ENCODE data around the gene MYRF. TPM values are rescaled to one million over a fixed set of nuclear protein-coding genes. Genes with fewer than 3 reads are reported as not detected.

The MYRF gene
- total RNA-seq, 3 donors from 2014 or later (not counting 1 experiment from before 2014, with no cell fraction given) = 4.9 to 15.3 (median 7.3) TPM

DNA sequence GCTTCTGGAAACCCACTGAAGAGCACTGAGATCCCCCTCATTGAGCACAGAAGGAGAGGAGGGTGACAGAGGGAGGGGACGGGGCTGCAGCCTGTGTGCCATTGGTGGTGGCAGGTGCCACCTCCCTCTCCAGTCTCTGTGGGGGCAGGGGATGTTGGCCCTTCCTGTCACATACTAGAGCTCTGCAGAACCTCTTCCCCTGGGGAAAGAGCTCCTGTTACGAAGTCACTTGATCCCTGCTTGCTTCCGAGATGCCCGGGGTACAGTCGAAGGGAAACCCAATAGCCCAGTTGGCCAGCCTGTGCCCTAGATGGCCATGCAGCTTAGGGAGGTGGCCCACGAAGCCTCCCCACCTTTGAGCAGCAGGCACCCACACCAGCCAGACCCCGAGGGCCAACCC, 42.9 kb upstream of the MYRF start:
- no peaks in the 10 kb centered on the region for H3K9me3 Mint-ChIP-seq
- TF ChIP-seq CTCF (IDR thresholded peaks at IDR 0.05) = no peak
- Histone ChIP-seq H3K27ac (ENCODE audit: low read length) (no peak overlapping the region), H3K9me3 (ENCODE audit: control insufficient read depth, insufficient read depth, low read length) (no peaks in the 10 kb centered on the region), H3K36me3 (ENCODE audit: control insufficient read depth, insufficient read depth, low read length) (no peaks in the 10 kb centered on the region), H3K4me1 (ENCODE audit: control insufficient read depth, insufficient read depth, low read length) (no peaks in the 10 kb centered on the region), H3K27me3 (ENCODE audit: control insufficient read depth, insufficient read depth, low read length) (no peaks in the 10 kb centered on the region), H3K4me3 (ENCODE audit: low read length) (no peak overlapping the region)
- H3K36me3 Mint-ChIP-seq = no peaks in the 10 kb centered on the region
- WGBS (ENCODE audit: insufficient coverage) = 81% methylated on average over 7 of the region's 7 CpGs
- H3K4me3 Mint-ChIP-seq = no peak overlapping the region
- H3K27ac Mint-ChIP-seq = no peak overlapping the region
- peaks cover 0 to 5% of the 10 kb centered on the region in 2 donors for H3K4me1 Mint-ChIP-seq
- intact Hi-C loops (cut with micrococcal nuclease) = no loop called here
- ATAC-seq (no peak), DNase-seq (no peak)
- peaks cover 4 to 9% of the 10 kb centered on the region in 2 donors for H3K27me3 Mint-ChIP-seq (ENCODE audit: low read depth in 2 of 2)

- 94% methylated on average over 7 of the region's 7 CpGs for WGBS (ENCODE audit: insufficient coverage)
- intact Hi-C loops (cut with micrococcal nuclease) = no loop called here
- no peaks in the 10 kb centered on the region for H3K9me3 ChIP-seq (ENCODE audit: control insufficient read depth, insufficient read depth, low read length)
Measured at GRCh38 chr11:61710019-61710418, 42.4 kb upstream of the MYRF start.

GRCh38 chr11:61711037-61711436, 41.4 kb upstream of the MYRF start:
- Histone ChIP-seq H3K4me1 (ENCODE audit: control insufficient read depth, insufficient read depth, low read length) (no peaks in the 10 kb centered on the region), H3K9me3 (ENCODE audit: control insufficient read depth, insufficient read depth, low read length) (no peaks in the 10 kb centered on the region), H3K4me3 (ENCODE audit: low read length) (no peak overlapping the region), H3K36me3 (ENCODE audit: control insufficient read depth, insufficient read depth, low read length) (no peaks in the 10 kb centered on the region), H3K27me3 (ENCODE audit: control insufficient read depth, insufficient read depth, low read length) (no peaks in the 10 kb centered on the region), H3K27ac (ENCODE audit: low read length) (no peak overlapping the region)
- ATAC-seq (no peak), DNase-seq (no peak)
- Mint-ChIP-seq H3K9me3 (no peaks in the 10 kb centered on the region), H3K4me3 (no peak overlapping the region), H3K27ac (no peak overlapping the region), H3K27me3 (ENCODE audit: low read depth in 2 of 2) (peaks cover 0 to 2% of the 10 kb centered on the region in 2 donors), H3K4me1 (peaks cover 0 to 5% of the 10 kb centered on the region in 2 donors), H3K36me3 (no peaks in the 10 kb centered on the region)
- TF ChIP-seq CTCF (IDR thresholded peaks at IDR 0.05) = no peak
- 89% methylated on average over 14 of the region's 14 CpGs for WGBS (ENCODE audit: insufficient coverage)
- intact Hi-C loops (cut with micrococcal nuclease) = no loop called here

More at GRCh38 chr11:61710019-61710418, 42.4 kb upstream of the MYRF start:
- Mint-ChIP-seq H3K27ac (no peak overlapping the region), H3K27me3 (ENCODE audit: low read depth in 2 of 2) (peaks cover 4 to 8% of the 10 kb centered on the region in 2 donors), H3K36me3 (no peaks in the 10 kb centered on the region), H3K4me3 (no peak overlapping the region), H3K4me1 (peaks cover 0 to 5% of the 10 kb centered on the region in 2 donors), H3K9me3 (no peaks in the 10 kb centered on the region)
- Histone ChIP-seq H3K4me3 (ENCODE audit: low read length) (no peak overlapping the region), H3K27me3 (ENCODE audit: control insufficient read depth, insufficient read depth, low read length) (no peaks in the 10 kb centered on the region), H3K27ac (ENCODE audit: low read length) (no peak overlapping the region), H3K4me1 (ENCODE audit: control insufficient read depth, insufficient read depth, low read length) (no peaks in the 10 kb centered on the region), H3K36me3 (ENCODE audit: control insufficient read depth, insufficient read depth, low read length) (no peaks in the 10 kb centered on the region)
- no peak for TF ChIP-seq CTCF (IDR thresholded peaks at IDR 0.05)
- ATAC-seq (no peak), DNase-seq (no peak)

DNA sequence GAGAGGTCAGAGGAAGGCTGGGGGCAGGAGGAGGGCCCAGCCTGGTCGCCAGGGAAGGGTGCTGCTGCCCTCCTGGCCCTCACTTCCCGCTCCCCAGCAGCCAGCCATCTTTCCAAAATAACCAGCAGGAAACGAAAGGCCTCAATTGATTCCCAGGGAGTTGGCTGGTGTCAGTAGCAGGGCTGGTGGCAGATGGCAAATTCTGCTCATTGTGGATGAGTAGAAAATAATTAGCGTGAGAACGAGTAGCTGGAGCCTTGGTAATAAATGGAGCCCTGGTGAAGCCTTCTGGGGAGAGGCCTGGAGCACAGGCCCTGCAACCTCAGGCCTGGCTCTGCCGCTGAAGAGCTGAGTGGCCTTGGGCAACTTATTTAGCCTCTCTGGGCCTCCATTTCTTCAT, 40.9 kb upstream of the MYRF start:
- Mint-ChIP-seq H3K4me1 (peaks cover 0 to 7% of the 10 kb centered on the region in 2 donors), H3K4me3 (no peak overlapping the region), H3K36me3 (no peaks in the 10 kb centered on the region), H3K27ac (no peak overlapping the region), H3K9me3 (no peaks in the 10 kb centered on the region), H3K27me3 (ENCODE audit: low read depth in 2 of 2) (peaks cover 4 to 6% of the 10 kb centered on the region in 2 donors)
- intact Hi-C loops (cut with micrococcal nuclease) = no loop called here
- WGBS (ENCODE audit: insufficient coverage) = 88% methylated on average over 6 of the region's 6 CpGs
- no peak overlapping the region for H3K27ac ChIP-seq (ENCODE audit: low read length)
- no peak for ATAC-seq
- H3K4me1 ChIP-seq (ENCODE audit: control insufficient read depth, insufficient read depth, low read length) = no peaks in the 10 kb centered on the region
- H3K9me3 ChIP-seq (ENCODE audit: control insufficient read depth, insufficient read depth, low read length) = no peaks in the 10 kb centered on the region
- TF ChIP-seq CTCF (IDR thresholded peaks at IDR 0.05) = no peak
- H3K36me3 ChIP-seq (ENCODE audit: control insufficient read depth, insufficient read depth, low read length) = no peaks in the 10 kb centered on the region
- DNase-seq = no peak
- no peak overlapping the region for H3K4me3 ChIP-seq (ENCODE audit: low read length)
- no peaks in the 10 kb centered on the region for H3K27me3 ChIP-seq (ENCODE audit: control insufficient read depth, insufficient read depth, low read length)
